ENCODE results near the gene ZNF274.

GRCh38 chr19:58196901-58197616 is 14.2 kb downstream of the ZNF274 start:
- TF ChIP-seq, protein P1, sequence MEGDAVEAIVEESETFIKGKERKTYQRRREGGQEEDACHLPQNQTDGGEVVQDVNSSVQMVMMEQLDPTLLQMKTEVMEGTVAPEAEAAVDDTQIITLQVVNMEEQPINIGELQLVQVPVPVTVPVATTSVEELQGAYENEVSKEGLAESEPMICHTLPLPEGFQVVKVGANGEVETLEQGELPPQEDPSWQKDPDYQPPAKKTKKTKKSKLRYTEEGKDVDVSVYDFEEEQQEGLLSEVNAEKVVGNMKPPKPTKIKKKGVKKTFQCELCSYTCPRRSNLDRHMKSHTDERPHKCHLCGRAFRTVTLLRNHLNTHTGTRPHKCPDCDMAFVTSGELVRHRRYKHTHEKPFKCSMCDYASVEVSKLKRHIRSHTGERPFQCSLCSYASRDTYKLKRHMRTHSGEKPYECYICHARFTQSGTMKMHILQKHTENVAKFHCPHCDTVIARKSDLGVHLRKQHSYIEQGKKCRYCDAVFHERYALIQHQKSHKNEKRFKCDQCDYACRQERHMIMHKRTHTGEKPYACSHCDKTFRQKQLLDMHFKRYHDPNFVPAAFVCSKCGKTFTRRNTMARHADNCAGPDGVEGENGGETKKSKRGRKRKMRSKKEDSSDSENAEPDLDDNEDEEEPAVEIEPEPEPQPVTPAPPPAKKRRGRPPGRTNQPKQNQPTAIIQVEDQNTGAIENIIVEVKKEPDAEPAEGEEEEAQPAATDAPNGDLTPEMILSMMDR (IDR thresholded peaks at IDR 0.05; ENCODE audit: borderline replicate concordance, extremely low read depth, low read length, poor library complexity, severe bottlenecking), result no peak
- TF ChIP-seq EZH2 (IDR thresholded peaks at IDR 0.05; ENCODE audit: borderline replicate concordance, low read depth, low read length, severe bottlenecking), result no peak
